Right kidney (tissue), 1 donor: ENCODE results near the gene INTS15.

Experiments
- DNase-seq: peaks from one replicate; pipeline ENCODE4 v3.0.0-alpha.2; 2016

INTS15 gene

DNA sequence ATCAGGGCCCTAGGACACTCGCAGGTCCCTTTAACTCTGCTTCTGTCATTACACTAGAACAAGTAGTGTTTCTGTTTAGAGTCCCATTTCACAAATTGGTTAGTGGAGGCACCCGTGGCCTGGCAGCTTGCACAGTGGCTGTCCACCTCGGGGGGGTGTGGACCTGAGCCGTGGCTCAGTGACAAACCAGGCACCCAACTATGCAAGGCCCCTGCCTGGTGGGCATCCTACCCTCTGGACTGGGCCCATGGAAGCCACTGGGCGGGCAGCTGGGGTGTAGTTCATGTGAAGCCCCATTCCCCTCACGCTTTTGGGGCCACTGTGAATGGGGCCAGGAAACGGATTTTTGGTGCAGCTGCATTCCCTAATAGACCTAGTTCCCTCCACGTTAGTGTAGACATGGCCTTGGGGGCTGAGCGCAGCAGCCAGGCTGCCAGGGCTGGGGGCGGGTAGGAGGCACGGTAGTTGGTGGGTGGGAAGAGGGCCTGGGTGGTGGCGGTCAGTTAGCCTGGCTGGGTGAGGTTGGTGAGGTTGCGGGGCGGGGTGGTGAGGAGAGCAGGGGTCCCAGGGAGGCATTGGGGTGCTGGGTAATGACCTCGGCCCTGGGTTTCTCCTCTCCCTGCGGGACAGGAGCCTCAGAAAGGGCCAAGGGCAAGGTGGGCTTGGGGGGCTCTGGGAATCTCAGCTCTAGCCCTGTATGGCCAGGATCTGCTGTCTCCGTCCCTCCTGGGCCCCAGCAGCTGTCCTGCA is 66.0 kb downstream of the INTS15 start:
- DNase-seq = no peak

DNA sequence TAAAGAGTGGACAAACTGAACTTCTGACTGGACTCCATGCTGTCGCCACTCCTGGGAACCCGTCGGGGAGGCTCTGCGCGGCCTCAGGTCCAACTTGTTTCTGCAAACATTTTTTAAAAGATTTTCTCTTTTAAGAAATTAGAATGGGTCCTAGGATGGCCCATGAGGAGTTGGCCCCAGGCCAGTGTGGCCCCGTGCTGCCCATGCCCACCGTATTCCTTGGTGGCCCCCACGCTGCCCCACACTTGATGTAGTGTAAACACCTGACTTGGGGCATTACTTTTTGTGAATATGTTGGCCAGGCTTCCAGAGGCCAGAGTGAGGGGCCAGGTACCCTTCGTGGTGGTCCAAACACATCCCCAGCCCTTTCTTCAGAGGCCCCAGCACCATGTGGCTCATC is 66.6 kb downstream of the INTS15 start:
- DNase-seq = no peak
